Esophagus muscularis mucosa (tissue), 4 donors: ENCODE data around the gene MYO1D. TPM values are rescaled to one million over a fixed set of nuclear protein-coding genes. Genes with fewer than 3 reads are reported as not detected.

Source experiments
- DNase-seq: peaks from one replicate; pipeline ENCODE4 v3.0.0-alpha.2; 2017; ENCODE audit errors: extremely low spot score
- H3K27ac ChIP-seq, 4 donors: fragments of 200-600 bp; sonication (generic); replicated peaks in 1 of 4; 1 replicate in 3 of 4; 2 replicates in 1 of 4; pipeline ENCODE4 v1.5.1; 2016 to 2019; ENCODE audit warnings: mild to moderate bottlenecking in 1 of 4
- H3K27me3 ChIP-seq, 4 donors: fragments of 200-600 bp; sonication (generic); one replicate each; pipeline versions ENCODE4 v1.5.1 to v1.6.0; 2016 to 2019
- H3K36me3 ChIP-seq, 4 donors: fragments of 200-600 bp; sonication (generic); one replicate each; pipeline ENCODE4 v1.5.1; 2016 to 2019
- H3K4me1 ChIP-seq, 4 donors: fragments of 200-600 bp; sonication (generic); one replicate each; pipeline ENCODE4 v1.5.1; 2016 to 2019
- H3K4me3 ChIP-seq, 4 donors: fragments of 200-600 bp; sonication (generic); 1 replicate in 2 of 4; 2 replicates in 2 of 4; pipeline ENCODE4 v1.5.1; 2016 to 2019; ENCODE audit warnings: mild to moderate bottlenecking in 4 of 4, moderate library complexity in 1 of 4
- H3K9me3 ChIP-seq, 4 donors: fragments of 200-600 bp; sonication (generic); 1 replicate in 3 of 4; 2 replicates in 1 of 4; pipeline ENCODE4 v1.5.1; 2016 to 2019
- EP300 ChIP-seq: sonication (generic); formaldehyde crosslinking; IDR thresholded peaks from one replicate; pipeline ENCODE4 v1.6.1; 2017; ENCODE audit warnings: antibody characterized with exemption
- POLR2A ChIP-seq: fragments of 450-650 bp; IDR thresholded peaks from one replicate; pipeline ENCODE4 v1.6.1; 2017; ENCODE audit warnings: antibody characterized with exemption, moderate library complexity, mild to moderate bottlenecking, low read depth
- POLR2AphosphoS5 ChIP-seq, 2 donors: sonication (generic); formaldehyde crosslinking; IDR thresholded peaks; one replicate each; pipeline ENCODE4 v1.6.1; 2017; ENCODE audit warnings: antibody characterized with exemption in 2 of 2
- WGBS: methylation state at CpG from one replicate; pipeline ENCODE4 v1.1.5; 2018; 5-methylcytosine and 5-hydroxymethylcytosine counted together
- intact Hi-C: fragments of 100-400 bp; cut with DNase I; formaldehyde crosslinking; loops from one replicate; pipeline ENCODE4 v1.15.1; 2023
- total RNA-seq, 4 donors: library from RNA; depleted of rRNA; stranded (reverse); fragments of >200 nt; gene quantifications; one replicate each; pipeline versions ENCODE4 v1.1.0 to v1.2.1, GENCODE V29; 2016
- TF ChIP-seq, protein P1 (sequence below), 3 experiments: fragments of 200-600 bp in 2 of 3; fragments of 450-650 bp in 1 of 3; sonication (generic) in 2 of 3; IDR thresholded peaks; one replicate each; pipeline ENCODE4 v1.5.1; 2017 to 2019; ENCODE audit warnings: antibody characterized with exemption in 3 of 3, mild to moderate bottlenecking in 2 of 3, moderate library complexity in 1 of 3

MYO1D gene
- total RNA-seq, 4 donors from 2014 or later = 27.3 to 30.3 (median 29.0) TPM

DNA sequence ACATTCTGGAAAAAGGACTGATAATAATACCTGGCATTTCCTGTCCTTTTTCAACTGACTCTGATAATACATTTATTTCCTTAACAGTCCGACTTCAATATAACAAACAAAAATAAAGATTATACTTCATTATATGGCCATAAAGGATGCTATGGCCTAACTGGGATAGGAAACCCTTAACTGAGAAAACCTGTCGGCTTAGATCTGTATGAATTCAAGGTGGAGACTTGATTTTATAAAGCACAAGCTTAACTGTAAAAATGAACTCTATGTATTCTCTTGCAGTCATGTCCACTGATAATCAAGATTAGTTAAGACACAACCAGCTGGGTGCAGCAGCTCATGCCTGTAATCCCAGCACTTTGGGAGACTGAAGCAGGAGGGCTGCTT lies 102.2 kb downstream of the MYO1D start:
- H3K36me3 ChIP-seq = no peaks in the 10 kb centered on the region
- no peaks in the 10 kb centered on the region for H3K27me3 ChIP-seq
- DNase-seq = no peak
- no peak overlapping the region for H3K4me3 ChIP-seq
- intact Hi-C loops = no loop called here
- TF ChIP-seq POLR2AphosphoS5 (IDR thresholded peaks at IDR 0.05) = no peak
- no peak for TF ChIP-seq POLR2A
- TF ChIP-seq, protein P1, sequence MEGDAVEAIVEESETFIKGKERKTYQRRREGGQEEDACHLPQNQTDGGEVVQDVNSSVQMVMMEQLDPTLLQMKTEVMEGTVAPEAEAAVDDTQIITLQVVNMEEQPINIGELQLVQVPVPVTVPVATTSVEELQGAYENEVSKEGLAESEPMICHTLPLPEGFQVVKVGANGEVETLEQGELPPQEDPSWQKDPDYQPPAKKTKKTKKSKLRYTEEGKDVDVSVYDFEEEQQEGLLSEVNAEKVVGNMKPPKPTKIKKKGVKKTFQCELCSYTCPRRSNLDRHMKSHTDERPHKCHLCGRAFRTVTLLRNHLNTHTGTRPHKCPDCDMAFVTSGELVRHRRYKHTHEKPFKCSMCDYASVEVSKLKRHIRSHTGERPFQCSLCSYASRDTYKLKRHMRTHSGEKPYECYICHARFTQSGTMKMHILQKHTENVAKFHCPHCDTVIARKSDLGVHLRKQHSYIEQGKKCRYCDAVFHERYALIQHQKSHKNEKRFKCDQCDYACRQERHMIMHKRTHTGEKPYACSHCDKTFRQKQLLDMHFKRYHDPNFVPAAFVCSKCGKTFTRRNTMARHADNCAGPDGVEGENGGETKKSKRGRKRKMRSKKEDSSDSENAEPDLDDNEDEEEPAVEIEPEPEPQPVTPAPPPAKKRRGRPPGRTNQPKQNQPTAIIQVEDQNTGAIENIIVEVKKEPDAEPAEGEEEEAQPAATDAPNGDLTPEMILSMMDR (IDR thresholded peaks at IDR 0.05) = no peak
- no peak for TF ChIP-seq EP300
- H3K27ac ChIP-seq = no peak overlapping the region
- H3K9me3 ChIP-seq = no peaks in the 10 kb centered on the region
- WGBS = 87% methylated on average over 2 of the region's 2 CpGs
- no peaks in the 10 kb centered on the region for H3K4me1 ChIP-seq

DNA sequence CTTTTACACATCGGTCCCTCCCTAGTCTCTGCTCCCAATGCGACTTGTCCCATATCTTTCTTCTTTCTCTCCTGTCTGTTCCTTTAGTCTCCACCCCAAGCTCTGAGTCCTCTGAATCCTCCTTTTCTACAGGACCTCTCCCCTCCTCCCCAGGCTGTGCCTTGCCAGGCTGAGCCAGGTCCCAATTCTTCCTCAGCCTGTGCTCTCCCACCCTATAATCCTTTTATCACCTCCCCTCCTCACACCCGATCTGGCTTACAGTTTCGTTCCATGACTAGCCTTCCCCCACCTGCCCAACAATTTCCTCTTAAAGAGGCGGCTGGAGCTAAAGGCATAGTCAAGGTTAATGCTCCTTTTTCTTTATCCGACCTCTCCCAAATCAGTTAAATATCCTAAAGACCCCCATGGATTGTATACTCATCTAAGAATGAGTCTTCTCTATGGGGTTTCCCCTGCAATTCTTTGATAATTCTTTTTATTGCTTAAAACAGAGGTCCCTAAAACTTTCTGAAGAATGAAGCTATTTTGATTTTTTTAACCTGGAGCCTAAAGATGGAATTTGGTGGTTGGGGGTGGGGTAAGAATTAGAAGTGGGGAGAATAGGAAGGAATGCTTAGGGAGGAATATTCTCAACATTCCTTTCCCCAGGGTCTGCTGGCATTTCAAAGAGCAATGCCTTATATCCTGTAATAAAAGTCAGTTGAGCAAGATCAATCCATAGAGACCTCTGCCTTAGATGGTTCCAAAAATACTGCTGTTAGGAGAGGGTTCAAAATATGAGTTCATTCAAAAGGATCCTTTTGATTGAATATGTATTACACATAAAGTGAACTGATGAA lies 102.8 kb downstream of the MYO1D start:
- H3K27me3 ChIP-seq = no peaks in the 10 kb centered on the region
- intact Hi-C loops = no loop called here
- H3K4me3 ChIP-seq = no peak overlapping the region
- 87% methylated on average over 6 of the region's 6 CpGs for WGBS
- H3K4me1 ChIP-seq = no peaks in the 10 kb centered on the region
- no peak overlapping the region for H3K27ac ChIP-seq
- no peak for DNase-seq
- no peaks in the 10 kb centered on the region for H3K36me3 ChIP-seq
- H3K9me3 ChIP-seq = no peaks in the 10 kb centered on the region
- no peak for TF ChIP-seq EP300
- TF ChIP-seq POLR2A = no peak
- TF ChIP-seq POLR2AphosphoS5 (IDR thresholded peaks at IDR 0.05) = no peak
- TF ChIP-seq, protein P1 (IDR thresholded peaks at IDR 0.05) = no peak

DNA sequence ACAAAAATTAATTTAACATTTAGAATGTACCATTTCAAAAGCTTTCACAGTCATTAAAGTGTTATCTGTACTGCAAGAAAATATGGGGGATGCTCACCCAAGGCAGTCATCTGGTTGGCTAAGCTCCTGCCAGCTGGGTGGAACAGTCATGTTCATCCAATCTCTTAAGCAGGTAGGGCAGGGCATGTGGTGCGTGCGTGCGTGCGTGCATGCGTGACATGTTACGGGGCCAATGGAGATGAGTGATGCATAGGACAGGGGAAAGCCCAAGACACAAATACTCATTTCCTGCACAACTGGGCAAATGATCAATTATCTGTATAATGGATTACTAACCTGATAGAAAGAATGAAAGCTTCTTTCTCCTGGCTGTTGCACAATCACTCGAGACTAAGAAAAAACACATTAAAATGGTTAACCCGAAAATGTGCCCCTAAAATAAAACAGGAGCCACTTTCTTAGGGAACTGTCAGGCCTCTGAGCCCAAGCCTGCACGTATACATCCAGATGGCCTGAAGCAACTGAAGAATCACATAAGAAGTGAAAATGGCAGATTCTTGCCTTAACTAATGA lies 104.4 kb downstream of the MYO1D start:
- Histone ChIP-seq H3K27ac (no peak overlapping the region), H3K27me3 (no peaks in the 10 kb centered on the region), H3K4me1 (no peaks in the 10 kb centered on the region), H3K36me3 (peaks cover 0 to 9% (median 0%) of the 10 kb centered on the region in 4 donors), H3K9me3 (no peaks in the 10 kb centered on the region), H3K4me3 (no peak overlapping the region)
- 92% methylated on average over 9 of the region's 9 CpGs for WGBS
- DNase-seq = no peak
- intact Hi-C loops = no loop called here
- TF ChIP-seq EP300 = no peak
- TF ChIP-seq POLR2A = no peak
- no peak for TF ChIP-seq POLR2AphosphoS5 (IDR thresholded peaks at IDR 0.05)
- TF ChIP-seq, protein P1 (IDR thresholded peaks at IDR 0.05) = no peak

DNA sequence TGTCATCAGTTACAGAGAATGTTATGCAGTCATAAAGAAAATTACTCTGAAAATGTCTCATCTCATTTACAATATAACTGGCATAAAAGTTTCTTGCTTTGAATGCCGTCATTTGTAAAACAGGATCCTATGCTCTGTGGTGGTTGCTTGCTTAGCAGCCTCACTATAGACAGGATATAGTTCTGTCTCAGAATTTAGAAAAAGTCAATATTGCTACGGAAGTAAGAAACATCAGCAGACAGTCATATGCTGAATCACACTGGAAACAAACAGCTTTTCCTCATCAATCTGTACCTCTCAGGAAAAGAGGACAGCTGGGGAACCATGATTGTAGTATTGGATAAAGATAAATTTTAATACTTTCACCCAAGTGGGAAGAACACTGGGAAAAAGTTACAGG lies 105.5 kb downstream of the MYO1D start:
- H3K36me3 ChIP-seq = peaks cover 0 to 11% (median 0%) of the 10 kb centered on the region in 4 donors
- DNase-seq = no peak
- no peaks in the 10 kb centered on the region for H3K9me3 ChIP-seq
- no peak overlapping the region for H3K27ac ChIP-seq
- no peak overlapping the region for H3K4me3 ChIP-seq
- 71% methylated on average over 2 of the region's 2 CpGs for WGBS
- H3K4me1 ChIP-seq = no peaks in the 10 kb centered on the region
- intact Hi-C loops = no loop called here
- no peaks in the 10 kb centered on the region for H3K27me3 ChIP-seq
- no peak for TF ChIP-seq POLR2AphosphoS5 (IDR thresholded peaks at IDR 0.05)
- TF ChIP-seq, protein P1 (IDR thresholded peaks at IDR 0.05) = no peak
